HG03439 (cell line): ENCODE results near the gene SPTBN1.

Experiments used
- ATAC-seq: cut with Tn5 transposase; IDR thresholded peaks from one replicate; pipeline ENCODE4 v1.9.1; 2021; ENCODE audit warnings: mild to moderate bottlenecking, moderate library complexity; ENCODE audit not compliant: unreplicated experiment

SPTBN1 gene

GRCh38 chr2:54455563-54456361 lies at the start of gene SPTBN1:
Gene SPTBN1 (plus strand): TSS chr2:54456327. CDS start chr2:54526419, 70,092 bp downstream.
- no peak for ATAC-seq

GRCh38 chr2:54407693-54408092 lies 48.4 kb upstream of the SPTBN1 start:
- no peak for ATAC-seq

GRCh38 chr2:54408288-54408687 lies 47.8 kb upstream of the SPTBN1 start:
- ATAC-seq: no peak

- no peak for ATAC-seq
These were observed 46.4 kb upstream of the SPTBN1 start for GRCh38 chr2:54409752-54410151.

- ATAC-seq: no peak
These were observed 44.2 kb upstream of the SPTBN1 start for GRCh38 chr2:54411801-54412354.

- no peak for ATAC-seq
These were observed 39.8 kb upstream of the SPTBN1 start for GRCh38 chr2:54416166-54416813.

- ATAC-seq: no peak
These were observed 39.2 kb upstream of the SPTBN1 start for GRCh38 chr2:54416938-54417337.

GRCh38 chr2:54417577-54417976 lies 38.5 kb upstream of the SPTBN1 start:
- ATAC-seq: no peak

GRCh38 chr2:54419388-54419787 lies 36.7 kb upstream of the SPTBN1 start:
- no peak for ATAC-seq

GRCh38 chr2:54419855-54420523 lies 36.1 kb upstream of the SPTBN1 start:
- ATAC-seq: no peak

GRCh38 chr2:54420524-54421172 lies 35.5 kb upstream of the SPTBN1 start:
- no peak for ATAC-seq

GRCh38 chr2:54422072-54422581 lies 34.0 kb upstream of the SPTBN1 start:
- no peak for ATAC-seq

GRCh38 chr2:54423213-54423612 lies 32.9 kb upstream of the SPTBN1 start:
- ATAC-seq: no peak

- ATAC-seq: no peak
These were observed 31.5 kb upstream of the SPTBN1 start for GRCh38 chr2:54424555-54425163.

- no peak for ATAC-seq
These were observed 27.9 kb upstream of the SPTBN1 start for GRCh38 chr2:54428108-54428831.

- no peak for ATAC-seq
These were observed 27.1 kb upstream of the SPTBN1 start for GRCh38 chr2:54429054-54429453.

- ATAC-seq: no peak
These were observed 26.1 kb upstream of the SPTBN1 start for GRCh38 chr2:54429811-54430551.

GRCh38 chr2:54430649-54431048 lies 25.5 kb upstream of the SPTBN1 start:
- no peak for ATAC-seq
